CD4-positive, alpha-beta T cell treated with Interleukin-6 at 100 ng/mL for 8 hours (primary cell): ENCODE data around the gene FOLR1.
A peak's percentile ranks its signal among the peaks of the same experiment; 100 is the strongest.

ENCODE experiments used
- DNase-seq: peaks from one replicate; pipeline ENCODE4 v3.0.0-alpha.2; 2020; ENCODE audit warnings: mixed read lengths, low spot score

FOLR1 gene

GRCh38 chr11:72223615-72224563, 31.9 kb downstream of the FOLR1 start:
- DNase-seq: peak; percentile 46

GRCh38 chr11:72224564-72225410, 32.8 kb downstream of the FOLR1 start, which contains the start of gene INPPL1:
TSS of gene INPPL1 (plus strand) at chr11:72224767. CDS start at chr11:72224985, 218 bp downstream.
- DNase-seq: no peak

- DNase-seq: no peak
Observed at GRCh38 chr11:72225411-72225951, 33.5 kb downstream of the FOLR1 start.

GRCh38 chr11:72226701-72227100, 34.8 kb downstream of the FOLR1 start:
- no peak for DNase-seq

GRCh38 chr11:72227316-72228228, 35.6 kb downstream of the FOLR1 start:
- DNase-seq: no peak

GRCh38 chr11:72228229-72228843, 36.4 kb downstream of the FOLR1 start:
- no peak for DNase-seq

- no peak for DNase-seq
Observed at GRCh38 chr11:72228844-72229231, 36.9 kb downstream of the FOLR1 start.

- no peak for DNase-seq
Observed at GRCh38 chr11:72229336-72229924, 37.5 kb downstream of the FOLR1 start.

GRCh38 chr11:72229925-72230763, 38.2 kb downstream of the FOLR1 start:
- no peak for DNase-seq

- DNase-seq: no peak
Observed at GRCh38 chr11:72230764-72231365, 38.9 kb downstream of the FOLR1 start.

- no peak for DNase-seq
Observed at GRCh38 chr11:72231396-72232259, 39.7 kb downstream of the FOLR1 start.

- DNase-seq: no peak
Observed at GRCh38 chr11:72232260-72233055, 40.5 kb downstream of the FOLR1 start.

GRCh38 chr11:72233056-72233772, 41.3 kb downstream of the FOLR1 start:
- no peak for DNase-seq

- no peak for DNase-seq
Observed at GRCh38 chr11:72233773-72234513, 42.0 kb downstream of the FOLR1 start.

- no peak for DNase-seq
Observed at GRCh38 chr11:72234514-72234830, 42.5 kb downstream of the FOLR1 start.

GRCh38 chr11:72234920-72235319, 43.0 kb downstream of the FOLR1 start:
- DNase-seq: no peak
